ENCODE data around the gene TRPM1. TPM values are rescaled to one million over a fixed set of nuclear protein-coding genes. Genes with fewer than 3 reads are reported as not detected.

Gene TRPM1
- total and polyA plus RNA-seq, 3 donors from 2014 or later = 3.6 to 4.4 (median 4.4) TPM

DNA sequence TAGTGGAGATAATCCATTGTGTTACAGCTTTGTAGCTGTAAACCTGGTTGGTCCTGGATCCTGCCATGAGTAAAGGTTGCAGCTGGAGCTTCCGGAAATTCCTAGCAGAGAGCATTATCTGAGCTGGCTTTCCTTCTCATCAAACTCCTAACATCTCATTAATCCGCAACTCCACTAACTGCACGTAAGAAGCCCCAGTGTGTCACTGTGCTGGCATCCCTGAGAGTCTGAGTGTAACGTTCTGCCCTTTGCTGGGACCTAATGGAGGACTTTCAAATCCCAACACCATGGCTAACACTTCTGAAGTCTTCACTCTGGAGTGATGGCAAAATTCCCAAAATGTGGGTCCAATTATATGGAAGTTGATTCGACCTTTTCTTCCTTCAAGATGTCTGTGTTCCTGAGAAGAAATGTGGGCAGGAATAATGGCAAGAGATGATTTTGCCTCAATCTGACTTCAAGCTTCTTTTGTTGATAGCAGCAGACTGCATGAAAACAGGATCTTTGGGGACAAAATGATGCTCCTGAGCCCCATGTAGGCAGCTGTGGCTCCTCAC, 9.6 kb upstream of the TRPM1 start:
- no peaks in the 10 kb centered on the region for H3K36me3 ChIP-seq (ENCODE audit: low read depth, missing control alignments)
- H3K27ac ChIP-seq = no peak overlapping the region
- H3K9me3 ChIP-seq = no peaks in the 10 kb centered on the region
- DNase-seq = no peak
- TF ChIP-seq, protein P1, sequence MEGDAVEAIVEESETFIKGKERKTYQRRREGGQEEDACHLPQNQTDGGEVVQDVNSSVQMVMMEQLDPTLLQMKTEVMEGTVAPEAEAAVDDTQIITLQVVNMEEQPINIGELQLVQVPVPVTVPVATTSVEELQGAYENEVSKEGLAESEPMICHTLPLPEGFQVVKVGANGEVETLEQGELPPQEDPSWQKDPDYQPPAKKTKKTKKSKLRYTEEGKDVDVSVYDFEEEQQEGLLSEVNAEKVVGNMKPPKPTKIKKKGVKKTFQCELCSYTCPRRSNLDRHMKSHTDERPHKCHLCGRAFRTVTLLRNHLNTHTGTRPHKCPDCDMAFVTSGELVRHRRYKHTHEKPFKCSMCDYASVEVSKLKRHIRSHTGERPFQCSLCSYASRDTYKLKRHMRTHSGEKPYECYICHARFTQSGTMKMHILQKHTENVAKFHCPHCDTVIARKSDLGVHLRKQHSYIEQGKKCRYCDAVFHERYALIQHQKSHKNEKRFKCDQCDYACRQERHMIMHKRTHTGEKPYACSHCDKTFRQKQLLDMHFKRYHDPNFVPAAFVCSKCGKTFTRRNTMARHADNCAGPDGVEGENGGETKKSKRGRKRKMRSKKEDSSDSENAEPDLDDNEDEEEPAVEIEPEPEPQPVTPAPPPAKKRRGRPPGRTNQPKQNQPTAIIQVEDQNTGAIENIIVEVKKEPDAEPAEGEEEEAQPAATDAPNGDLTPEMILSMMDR (IDR thresholded peaks at IDR 0.05) = no peak
- no peak for TF ChIP-seq POLR2A (IDR thresholded peaks at IDR 0.05)
- H3K4me3 ChIP-seq = no peak overlapping the region
- intact Hi-C loops (cut with DNase I; ENCODE audit: low total_unique reads) = no loop called here
- no peaks in the 10 kb centered on the region for H3K27me3 ChIP-seq
- WGBS, 2 donors = 38 to 49% methylated on average over 5 of the region's 5 CpGs
- H3K4me1 ChIP-seq = no peaks in the 10 kb centered on the region

DNA sequence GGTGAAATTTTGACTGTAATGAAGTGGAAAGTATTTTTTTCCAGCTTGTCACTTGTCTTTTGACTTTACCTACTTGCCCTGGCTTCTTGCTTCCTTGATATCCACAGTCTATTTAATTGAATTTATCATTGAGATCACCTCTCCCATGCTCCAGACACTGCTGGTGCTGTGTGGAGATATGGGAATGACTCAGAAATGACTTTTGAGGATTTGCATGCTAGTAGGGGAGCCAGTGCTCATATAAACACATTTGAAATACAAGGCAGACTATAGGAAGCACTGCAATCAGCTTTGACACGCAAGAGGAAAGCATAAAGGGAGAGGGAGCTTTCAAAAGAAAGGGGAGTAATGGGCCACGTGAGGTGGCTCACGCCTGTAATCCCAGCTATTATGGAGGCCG, 7.3 kb upstream of the TRPM1 start:
- Histone ChIP-seq H3K4me3 (no peak overlapping the region), H3K9me3 (no peaks in the 10 kb centered on the region), H3K27me3 (no peaks in the 10 kb centered on the region), H3K4me1 (no peaks in the 10 kb centered on the region), H3K36me3 (ENCODE audit: low read depth, missing control alignments) (no peaks in the 10 kb centered on the region), H3K27ac (no peak overlapping the region)
- no peak for DNase-seq
- TF ChIP-seq, protein P1 (IDR thresholded peaks at IDR 0.05) = no peak
- no peak for TF ChIP-seq POLR2A (IDR thresholded peaks at IDR 0.05)
- intact Hi-C loops (cut with DNase I; ENCODE audit: low total_unique reads) = no loop called here
- WGBS, 2 donors = 76 to 95% methylated on average over 4 of the region's 4 CpGs

DNA sequence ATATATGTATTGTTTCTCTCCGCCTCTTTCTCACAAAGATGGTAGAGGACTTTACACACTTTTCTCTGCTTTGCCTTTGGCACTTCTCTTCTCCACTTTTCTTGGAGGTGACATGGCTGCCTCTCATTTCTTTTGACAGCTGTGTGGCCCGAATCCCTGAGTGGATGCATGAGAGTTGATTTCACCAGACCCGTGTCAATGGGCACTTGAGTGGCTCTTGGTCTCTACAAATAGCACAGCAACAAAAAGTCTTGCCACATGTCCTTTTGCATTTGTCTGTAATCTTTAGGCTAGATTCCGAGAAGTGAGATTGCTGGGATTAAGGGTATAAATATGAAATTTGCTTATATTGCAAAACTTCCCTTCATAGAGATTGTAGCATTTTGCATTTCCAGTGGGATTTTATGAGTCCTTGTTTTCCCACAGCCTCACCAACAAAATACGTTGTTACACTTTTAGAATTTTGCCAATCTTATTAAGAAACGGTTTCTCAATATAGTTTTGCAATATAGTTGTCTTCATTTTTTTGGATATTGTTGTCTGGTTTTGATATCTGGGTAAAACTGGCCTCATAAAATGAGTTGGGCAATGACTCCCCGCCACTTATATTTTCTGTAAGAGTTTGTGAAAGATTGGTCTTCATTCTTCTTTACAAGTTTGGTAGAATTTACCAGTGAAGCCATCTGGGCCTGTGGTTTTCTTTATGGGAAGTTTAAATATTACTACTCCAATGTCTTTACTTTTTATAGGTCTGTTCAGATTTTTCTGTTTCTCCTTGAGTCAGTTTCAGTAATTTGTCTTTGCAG, 5.2 kb upstream of the TRPM1 start:
- no peak for DNase-seq
- Histone ChIP-seq H3K27me3 (no peaks in the 10 kb centered on the region), H3K4me3 (no peak overlapping the region), H3K4me1 (no peaks in the 10 kb centered on the region), H3K9me3 (no peaks in the 10 kb centered on the region), H3K27ac (no peak overlapping the region), H3K36me3 (ENCODE audit: low read depth, missing control alignments) (no peaks in the 10 kb centered on the region)
- TF ChIP-seq POLR2A (IDR thresholded peaks at IDR 0.05) = no peak
- TF ChIP-seq, protein P1 (IDR thresholded peaks at IDR 0.05) = no peak
- 80 to 87% methylated on average over 7 of the region's 7 CpGs for WGBS, 2 donors
- intact Hi-C loops (cut with DNase I; ENCODE audit: low total_unique reads) = no loop called here

DNA sequence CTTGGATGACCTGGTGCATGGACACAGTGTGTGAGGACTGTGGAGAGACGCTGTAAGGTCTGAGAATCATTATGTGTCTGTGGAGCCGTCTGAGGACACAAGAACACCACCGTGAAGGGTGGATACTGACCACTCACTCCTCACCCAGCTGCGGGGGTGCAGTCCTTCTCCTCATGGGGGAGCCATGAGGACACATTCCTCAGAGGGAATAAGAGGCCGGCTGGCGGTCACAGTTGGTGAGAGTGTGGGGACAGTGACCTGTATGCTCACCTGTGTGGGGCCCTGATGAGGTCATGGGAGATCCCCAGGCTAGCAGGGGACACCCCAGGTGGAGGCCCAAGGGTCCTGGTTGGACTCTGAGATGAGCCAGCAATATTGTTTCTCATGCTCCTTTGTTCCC, 2.5 kb upstream of the TRPM1 start:
- Histone ChIP-seq H3K4me3 (no peak overlapping the region), H3K4me1 (no peaks in the 10 kb centered on the region), H3K27me3 (no peaks in the 10 kb centered on the region), H3K9me3 (no peaks in the 10 kb centered on the region), H3K36me3 (ENCODE audit: low read depth, missing control alignments) (no peaks in the 10 kb centered on the region), H3K27ac (no peak overlapping the region)
- TF ChIP-seq, protein P1 (IDR thresholded peaks at IDR 0.05) = no peak
- no peak for TF ChIP-seq POLR2A (IDR thresholded peaks at IDR 0.05)
- 83 to 91% methylated on average over 6 of the region's 6 CpGs for WGBS, 2 donors
- DNase-seq = no peak
- intact Hi-C loops (cut with DNase I; ENCODE audit: low total_unique reads) = no loop called here
